HepG2 (cell line): ENCODE data around the gene SRCIN1. TPM values are rescaled to one million over a fixed set of nuclear protein-coding genes. Genes with fewer than 3 reads are reported as not detected.

Source experiments
- ELF3 ChIP-seq: IDR thresholded peaks from 2 replicates; pipeline ENCODE4 v1.6.1; 2016; ENCODE audit warnings: missing genetic modification reagents, missing compliant biosample characterization
- FOXA3 ChIP-seq: IDR thresholded peaks from 2 replicates; pipeline ENCODE4 v1.6.1; 2016; ENCODE audit warnings: missing genetic modification reagents, missing compliant biosample characterization
- GABPA ChIP-seq, 2 experiments: IDR thresholded peaks; 2 replicates each; pipeline ENCODE4 v1.6.1; 2011 to 2016; ENCODE audit warnings: low read depth in 2 of 2, low read length in 1 of 2, missing biosample characterization in 1 of 2, missing genetic modification characterization in 1 of 2
- GFI1 ChIP-seq: sonication (generic); formaldehyde crosslinking; IDR thresholded peaks from 2 replicates; pipeline ENCODE4 v1.5.0; 2020; ENCODE audit warnings: missing genetic modification reagents, mild to moderate bottlenecking, borderline replicate concordance
- HDAC1 ChIP-seq: sonication (generic); formaldehyde crosslinking; IDR thresholded peaks from 2 replicates; pipeline ENCODE4 v1.5.1; 2020; ENCODE audit warnings: mild to moderate bottlenecking, missing genetic modification reagents
- IRF9 ChIP-seq: sonication (generic); formaldehyde crosslinking; IDR thresholded peaks from 2 replicates; pipeline ENCODE4 v1.8.0; 2022; ENCODE audit warnings: missing genetic modification reagents, mild to moderate bottlenecking, borderline replicate concordance
- JARID2 ChIP-seq: sonication (generic); formaldehyde crosslinking; IDR thresholded peaks from 2 replicates; pipeline ENCODE4 v1.8.1; 2023; ENCODE audit warnings: missing genetic modification reagents, inconsistent platforms; ENCODE audit not compliant: insufficient replicate concordance
- KDM5B ChIP-seq: sonication (generic); formaldehyde crosslinking; IDR thresholded peaks from 2 replicates; pipeline ENCODE4 v1.4.0; 2020; ENCODE audit warnings: missing genetic modification reagents, mild to moderate bottlenecking, borderline replicate concordance
- KLF15 ChIP-seq: sonication (generic); formaldehyde crosslinking; IDR thresholded peaks from 2 replicates; pipeline ENCODE4 v1.8.1; 2023; ENCODE audit warnings: borderline replicate concordance, mild to moderate bottlenecking, inconsistent platforms, missing genetic modification reagents, mixed read lengths
- KMT2A ChIP-seq: sonication (generic); formaldehyde crosslinking; IDR thresholded peaks from 2 replicates; pipeline ENCODE4 v1.4.0; 2020; ENCODE audit warnings: missing genetic modification reagents
- LCORL ChIP-seq, 2 experiments: fragments of 450-650 bp in 1 of 2; sonication (generic) in 1 of 2; formaldehyde crosslinking in 1 of 2; IDR thresholded peaks; 2 replicates each; pipeline versions ENCODE4 v1.5.0 to v1.6.1; 2017 to 2020; ENCODE audit warnings: antibody characterized with exemption in 1 of 2, missing genetic modification reagents in 1 of 2
- MED13 ChIP-seq: sonication (generic); formaldehyde crosslinking; IDR thresholded peaks from 2 replicates; pipeline ENCODE4 v1.5.0; 2020; ENCODE audit warnings: missing genetic modification reagents
- MTF2 ChIP-seq: sonication (generic); formaldehyde crosslinking; IDR thresholded peaks from 2 replicates; pipeline ENCODE4 v1.5.0; 2020; ENCODE audit warnings: missing genetic modification reagents, borderline replicate concordance
- NR3C1 ChIP-seq: sonication (generic); formaldehyde crosslinking; IDR thresholded peaks from 2 replicates; pipeline ENCODE4 v1.4.0; 2020; ENCODE audit warnings: missing genetic modification reagents
- POLR2AphosphoS2 ChIP-seq: IDR thresholded peaks from 2 replicates; pipeline ENCODE4 v1.6.1; 2011; ENCODE audit warnings: low read depth, low read length, improper control_type of control experiment
- RFXANK ChIP-seq: IDR thresholded peaks from 2 replicates; pipeline ENCODE4 v1.6.1; 2016
- SCMH1 ChIP-seq: sonication (generic); formaldehyde crosslinking; IDR thresholded peaks from 2 replicates; pipeline ENCODE4 v1.9.0; 2021; ENCODE audit warnings: missing genetic modification reagents, mild to moderate bottlenecking, borderline replicate concordance
- STAG1 ChIP-seq: sonication (generic); formaldehyde crosslinking; IDR thresholded peaks from 2 replicates; pipeline ENCODE4 v1.4.0; 2020; ENCODE audit warnings: missing genetic modification reagents
- TBP ChIP-seq: sonication (generic); formaldehyde crosslinking; IDR thresholded peaks from 2 replicates; pipeline ENCODE4 v1.5.0; 2020; ENCODE audit warnings: missing genetic modification reagents
- TRIM24 ChIP-seq: sonication (generic); formaldehyde crosslinking; IDR thresholded peaks from 2 replicates; pipeline ENCODE4 v1.8.0; 2022; ENCODE audit warnings: mild to moderate bottlenecking, missing genetic modification reagents
- ZBTB3 ChIP-seq: sonication (generic); formaldehyde crosslinking; IDR thresholded peaks from 2 replicates; pipeline ENCODE4 v1.4.0; 2020; ENCODE audit warnings: low read depth, mild to moderate bottlenecking, moderate library complexity, missing genetic modification reagents, borderline replicate concordance
- ZNF350 ChIP-seq: sonication (generic); formaldehyde crosslinking; IDR thresholded peaks from 2 replicates; pipeline ENCODE4 v1.4.0; 2020; ENCODE audit warnings: mild to moderate bottlenecking, low read depth, missing genetic modification reagents, borderline replicate concordance
- ZNF780A ChIP-seq: sonication (generic); formaldehyde crosslinking; IDR thresholded peaks from 2 replicates; pipeline ENCODE4 v1.8.0; 2022; ENCODE audit warnings: mild to moderate bottlenecking, missing genetic modification reagents, moderate library complexity
- ZNF784 ChIP-seq: sonication (generic); formaldehyde crosslinking; IDR thresholded peaks from 2 replicates; pipeline ENCODE4 v1.5.1; 2020; ENCODE audit warnings: missing genetic modification reagents, mild to moderate bottlenecking, borderline replicate concordance
- ZNF788 ChIP-seq: sonication (generic); formaldehyde crosslinking; IDR thresholded peaks from 2 replicates; pipeline ENCODE4 v1.5.0; 2020; ENCODE audit warnings: mild to moderate bottlenecking, missing genetic modification reagents, borderline replicate concordance
- polyA plus RNA-seq, 8 experiments: library from polyadenylated mRNA; depleted of rRNA in 3 of 8; stranded (reverse) in 7 of 8; unstranded in 1 of 8; fragments of >200 nt; fragmentation: Illumina TruSeq in 4 of 8; extraction: Trizol in 4 of 8; gene quantifications; 2 replicates each; pipeline versions ENCODE4 v1.2.1 to v1.2.3, GENCODE V29; 2011 to 2016; ENCODE audit warnings: low read depth in 4 of 8, missing spikeins in 1 of 8, mixed read lengths in 1 of 8; ENCODE audit not compliant: insufficient read depth in 1 of 8
- total RNA-seq, 5 experiments: library from RNA; depleted of rRNA; stranded (reverse); fragments of >200 nt; fragmentation: Illumina TruSeq; extraction: Trizol; gene quantifications; 2 replicates each; pipeline ENCODE4 v1.2.3, GENCODE V29; 2016; ENCODE audit warnings: low read depth in 1 of 5
- TF ChIP-seq, protein P1 (sequence below): sonication (generic); formaldehyde crosslinking; conservative IDR thresholded peaks from 2 replicates; pipeline ENCODE4 v1.8.0; 2022; ENCODE audit warnings: missing genetic modification reagents

The SRCIN1 gene
- total and polyA plus RNA-seq, 2 of the 13 experiments (the other 11 are each of a cell fraction or from before 2014, with no cell fraction given), result 1.2 to 9.6 TPM

DNA sequence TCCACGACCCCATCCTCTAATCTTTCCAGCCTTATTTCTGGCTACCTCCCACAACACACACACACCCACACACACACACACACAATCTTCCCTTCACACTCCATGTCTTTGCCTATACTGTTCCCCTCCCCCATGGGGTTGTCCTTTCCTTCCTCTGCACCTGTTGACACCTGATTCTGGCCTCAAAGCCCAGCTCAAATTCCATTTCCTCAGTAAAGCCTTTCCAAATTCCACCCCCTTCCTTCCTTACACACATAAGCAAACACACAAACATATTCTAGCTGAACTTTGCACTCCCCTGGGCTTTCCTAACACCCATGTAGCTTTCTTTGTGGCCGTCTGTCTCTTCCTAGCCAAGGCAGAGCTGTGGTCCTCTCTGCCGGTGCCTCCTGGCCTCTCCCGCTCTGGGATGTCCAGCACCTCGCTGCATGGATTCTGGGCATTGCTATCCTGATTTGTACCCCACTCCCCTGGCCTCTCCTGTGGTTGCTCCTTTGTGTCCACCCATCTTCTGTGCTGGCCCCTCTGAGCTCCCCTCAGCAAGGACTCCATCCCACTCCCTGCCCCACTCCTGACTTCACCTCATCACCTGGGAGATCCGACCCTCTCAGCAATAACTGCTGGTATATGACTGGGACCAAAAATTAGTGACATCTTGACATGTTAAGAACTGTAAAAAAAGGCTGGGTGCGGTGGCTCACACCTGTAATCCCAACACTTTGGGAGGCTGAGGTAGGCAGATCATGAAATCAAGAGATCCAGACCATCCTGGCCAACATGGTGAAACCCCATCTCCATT is 8.4 kb upstream of the SRCIN1 start (continued):
- TF ChIP-seq ZNF784 (CRISPR knock-in tag), result no peak
- peak; percentile 100 for TF ChIP-seq LCORL (IDR thresholded peaks at IDR 0.05)
- TF ChIP-seq LCORL (CRISPR knock-in tag; IDR thresholded peaks at IDR 0.05), result peak; percentile 99
- TF ChIP-seq MED13, result peak; percentile 100
- TF ChIP-seq FOXA3, result peak; percentile 98
- peak; percentile 90; the same call in 1 of the 2 replicates for TF ChIP-seq ZNF780A
- TF ChIP-seq KDM5B (CRISPR knock-in tag), result no peak
- peak; percentile 37 for TF ChIP-seq STAG1
- TF ChIP-seq KLF15 (CRISPR knock-in tag), result no peak; the same call in 1 of the 2 replicates
- no peak for TF ChIP-seq SCMH1 (CRISPR knock-in tag)
- TF ChIP-seq ELF3, result peak; percentile 99
- TF ChIP-seq HDAC1 (CRISPR knock-in tag), result peak; percentile 94
- TF ChIP-seq GFI1, result peak; percentile 91
- TF ChIP-seq ZBTB3 (CRISPR knock-in tag), result peak; percentile 68; the same call in 1 of the 2 replicates
- TF ChIP-seq POLR2AphosphoS2, result 0 out of 2 replicates have a peak, but pooled peaks have one; percentile 74
- no peak for TF ChIP-seq JARID2 (CRISPR knock-in tag)
- peak; percentile 18; the same call in 1 of the 2 replicates for TF ChIP-seq KMT2A (CRISPR knock-in tag)
- TF ChIP-seq ZNF788 (CRISPR knock-in tag), result peak; percentile 97; the same call in 1 of the 2 replicates
- no peak for TF ChIP-seq IRF9 (CRISPR knock-in tag)
- TF ChIP-seq MTF2 (CRISPR knock-in tag), result no peak
- TF ChIP-seq TRIM24, result peak; percentile 89; the same call in 1 of the 2 replicates
- no peak for TF ChIP-seq TBP (CRISPR knock-in tag)
- TF ChIP-seq NR3C1, result no peak
- peak; percentile 82 for TF ChIP-seq RFXANK (CRISPR knock-in tag)
- TF ChIP-seq ZNF350 (CRISPR knock-in tag), result peak; percentile 93
- TF ChIP-seq, protein P1, sequence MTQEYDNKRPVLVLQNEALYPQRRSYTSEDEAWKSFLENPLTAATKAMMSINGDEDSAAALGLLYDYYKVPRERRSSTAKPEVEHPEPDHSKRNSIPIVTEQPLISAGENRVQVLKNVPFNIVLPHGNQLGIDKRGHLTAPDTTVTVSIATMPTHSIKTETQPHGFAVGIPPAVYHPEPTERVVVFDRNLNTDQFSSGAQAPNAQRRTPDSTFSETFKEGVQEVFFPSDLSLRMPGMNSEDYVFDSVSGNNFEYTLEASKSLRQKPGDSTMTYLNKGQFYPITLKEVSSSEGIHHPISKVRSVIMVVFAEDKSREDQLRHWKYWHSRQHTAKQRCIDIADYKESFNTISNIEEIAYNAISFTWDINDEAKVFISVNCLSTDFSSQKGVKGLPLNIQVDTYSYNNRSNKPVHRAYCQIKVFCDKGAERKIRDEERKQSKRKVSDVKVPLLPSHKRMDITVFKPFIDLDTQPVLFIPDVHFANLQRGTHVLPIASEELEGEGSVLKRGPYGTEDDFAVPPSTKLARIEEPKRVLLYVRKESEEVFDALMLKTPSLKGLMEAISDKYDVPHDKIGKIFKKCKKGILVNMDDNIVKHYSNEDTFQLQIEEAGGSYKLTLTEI (CRISPR knock-in tag), result no peak
- TF ChIP-seq GABPA (IDR thresholded peaks at IDR 0.05; ENCODE audit: low read depth, low read length), result no peak
- TF ChIP-seq GABPA (CRISPR knock-in tag; IDR thresholded peaks at IDR 0.05; ENCODE audit: low read depth), result peak; percentile 75
